ENCODE data around the gene ATRIP.
"Not testable (repeated sequence)": the region's sequence is repeated elsewhere in the genome, so short reads cannot be mapped to it uniquely, and the experiment has no call there.

ATRIP gene

GRCh38 chr3:48469046-48469915 is 22.7 kb downstream of the ATRIP start:
- DNase-seq (ENCODE audit: low read depth in 2 of 2), result no peak

- DNase-seq (ENCODE audit: low read depth in 2 of 2), result no peak
Observed at GRCh38 chr3:48470286-48470685, 23.7 kb downstream of the ATRIP start.

DNA sequence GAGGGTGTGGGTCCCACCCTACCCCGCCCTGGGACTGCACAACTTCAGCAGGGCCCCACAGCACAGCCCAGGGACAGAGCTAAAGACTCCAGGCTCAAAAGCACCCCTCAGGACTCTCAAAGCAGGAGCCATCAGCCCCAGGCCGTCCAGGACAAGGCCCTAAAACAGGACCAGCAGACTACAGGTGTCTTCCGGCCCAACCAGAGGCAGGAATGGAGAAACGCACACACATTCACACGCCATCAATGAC is 26.1 kb downstream of the ATRIP start:
- DNase-seq (ENCODE audit: low read depth in 2 of 2), result no peak

DNA sequence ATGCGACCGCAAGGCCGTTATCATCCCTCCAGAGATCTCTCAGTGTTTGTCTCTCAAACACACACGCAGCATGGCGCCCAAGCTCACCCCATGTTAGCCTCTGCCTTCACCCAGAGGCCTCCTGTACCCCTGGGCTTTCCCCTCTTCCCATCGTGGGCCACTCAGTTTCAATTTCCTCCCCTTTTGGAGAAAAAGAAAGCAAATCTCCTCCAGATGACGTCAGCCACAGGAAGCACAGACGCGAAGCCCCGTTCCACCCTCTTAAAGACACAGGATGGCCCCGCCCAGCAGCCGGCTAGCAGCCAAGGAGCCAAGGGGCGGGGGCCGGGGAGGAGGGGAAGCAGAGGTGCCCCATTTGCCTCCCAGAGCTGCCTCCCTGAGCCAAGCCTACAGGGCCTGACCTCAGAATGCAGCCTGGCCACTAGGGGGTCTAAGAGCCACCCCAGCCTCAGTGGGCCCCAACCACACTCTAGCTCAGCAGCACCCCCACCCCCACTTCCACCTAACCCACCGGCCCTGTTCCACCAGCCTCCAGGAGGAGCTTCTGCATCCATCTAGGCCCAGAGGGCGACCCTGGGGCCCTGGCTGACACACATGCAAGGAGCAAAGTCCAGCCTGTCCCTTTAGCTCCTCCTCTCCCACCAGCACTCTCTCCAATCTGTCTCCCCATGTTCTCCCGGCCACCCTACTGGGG is 26.5 kb downstream of the ATRIP start:
- DNase-seq (ENCODE audit: low read depth in 2 of 2), result peak; percentile 93 to 96

DNA sequence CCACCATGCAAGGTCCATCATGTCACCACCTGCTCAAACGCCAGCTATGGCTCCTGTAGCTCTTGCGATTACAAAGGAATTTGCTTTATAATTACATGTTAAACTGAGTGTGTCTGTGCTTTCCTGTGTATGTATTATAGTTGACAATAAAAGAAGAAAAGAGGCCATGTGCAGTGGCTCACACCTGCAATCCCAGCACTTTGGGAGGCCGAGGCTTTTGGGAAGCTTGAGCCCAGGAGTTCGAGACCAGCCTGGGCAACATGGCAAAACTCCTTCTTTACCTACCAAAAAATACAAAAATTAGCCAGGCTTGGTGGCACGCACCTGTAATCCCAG is 27.0 kb downstream of the ATRIP start:
- DNase-seq (ENCODE audit: low read depth in 2 of 2), result no peak

DNA sequence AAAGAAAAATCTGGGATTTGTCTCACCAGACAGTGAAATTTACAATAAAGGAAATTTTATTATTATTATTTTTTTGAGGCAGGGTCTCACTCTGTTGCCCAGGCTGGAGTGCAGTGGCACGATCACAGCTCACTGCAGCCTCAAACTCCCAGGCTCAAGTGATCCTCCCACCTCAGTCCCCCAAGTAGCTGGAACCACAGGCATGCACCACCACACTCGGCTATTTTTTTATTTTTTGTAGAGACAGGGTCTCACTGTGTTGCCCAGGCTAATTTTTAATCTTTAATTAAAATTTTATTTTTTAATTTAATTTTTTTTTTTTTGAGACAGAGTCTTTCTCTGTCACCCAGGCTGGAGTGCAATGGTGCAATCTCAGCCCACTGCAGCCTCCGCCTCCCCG is 27.5 kb downstream of the ATRIP start:
- DNase-seq (ENCODE audit: low read depth in 2 of 2), result not testable (repeated sequence)

DNA sequence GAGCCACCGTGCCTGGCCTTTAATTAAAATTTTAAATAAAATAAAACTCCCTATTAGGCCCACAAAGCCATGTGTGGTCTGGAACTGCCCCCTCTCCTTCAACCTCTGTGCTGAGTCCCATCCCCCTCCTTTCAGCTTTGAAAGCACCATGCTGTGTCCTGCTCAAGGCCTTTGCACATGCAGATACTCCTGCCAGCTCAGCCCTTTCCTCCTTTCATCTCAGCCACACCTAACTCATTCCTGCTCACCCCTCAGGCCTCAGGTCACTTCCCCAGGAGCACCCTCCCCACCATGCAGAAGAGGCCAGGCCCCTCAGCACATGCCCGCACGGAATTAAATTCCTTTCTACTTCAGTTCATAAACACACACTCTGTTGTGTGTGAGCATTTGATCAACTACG is 28.1 kb downstream of the ATRIP start:
- no peak for DNase-seq (ENCODE audit: low read depth in 2 of 2)

GRCh38 chr3:48475188-48475587 is 28.7 kb downstream of the ATRIP start:
- DNase-seq (ENCODE audit: low read depth in 2 of 2), result no peak

- DNase-seq (ENCODE audit: low read depth in 2 of 2), result no peak
Observed at GRCh38 chr3:48476426-48477053, 30.0 kb downstream of the ATRIP start.

DNA sequence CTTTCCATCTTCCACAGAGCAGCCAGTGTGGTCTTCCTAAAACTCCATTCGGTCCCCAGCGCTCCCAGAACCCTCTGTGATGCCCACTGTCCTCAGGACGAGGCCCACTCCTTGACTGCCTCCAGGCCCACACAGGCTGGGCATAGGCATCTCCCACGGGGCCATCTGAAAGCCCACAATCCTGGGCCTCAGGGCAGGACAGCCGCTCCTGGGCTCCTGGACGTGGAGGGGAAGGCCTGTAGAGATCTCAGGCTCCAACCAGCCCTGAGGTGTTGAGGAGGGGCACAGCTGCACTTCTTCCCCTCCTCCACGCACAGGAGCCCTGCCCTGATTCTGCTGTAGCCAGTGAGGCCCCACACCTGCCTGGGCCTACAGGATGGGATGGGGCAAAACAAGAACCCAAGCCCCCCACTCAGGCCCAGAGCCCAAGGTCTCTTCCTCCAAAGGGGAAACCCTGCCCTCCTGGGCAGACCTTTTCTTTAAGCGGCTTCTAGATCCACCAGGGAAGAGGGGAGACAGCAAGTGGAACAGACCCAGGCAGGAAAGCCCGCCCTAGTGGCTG is 31.5 kb downstream of the ATRIP start:
- DNase-seq (ENCODE audit: low read depth in 2 of 2), result no peak

DNA sequence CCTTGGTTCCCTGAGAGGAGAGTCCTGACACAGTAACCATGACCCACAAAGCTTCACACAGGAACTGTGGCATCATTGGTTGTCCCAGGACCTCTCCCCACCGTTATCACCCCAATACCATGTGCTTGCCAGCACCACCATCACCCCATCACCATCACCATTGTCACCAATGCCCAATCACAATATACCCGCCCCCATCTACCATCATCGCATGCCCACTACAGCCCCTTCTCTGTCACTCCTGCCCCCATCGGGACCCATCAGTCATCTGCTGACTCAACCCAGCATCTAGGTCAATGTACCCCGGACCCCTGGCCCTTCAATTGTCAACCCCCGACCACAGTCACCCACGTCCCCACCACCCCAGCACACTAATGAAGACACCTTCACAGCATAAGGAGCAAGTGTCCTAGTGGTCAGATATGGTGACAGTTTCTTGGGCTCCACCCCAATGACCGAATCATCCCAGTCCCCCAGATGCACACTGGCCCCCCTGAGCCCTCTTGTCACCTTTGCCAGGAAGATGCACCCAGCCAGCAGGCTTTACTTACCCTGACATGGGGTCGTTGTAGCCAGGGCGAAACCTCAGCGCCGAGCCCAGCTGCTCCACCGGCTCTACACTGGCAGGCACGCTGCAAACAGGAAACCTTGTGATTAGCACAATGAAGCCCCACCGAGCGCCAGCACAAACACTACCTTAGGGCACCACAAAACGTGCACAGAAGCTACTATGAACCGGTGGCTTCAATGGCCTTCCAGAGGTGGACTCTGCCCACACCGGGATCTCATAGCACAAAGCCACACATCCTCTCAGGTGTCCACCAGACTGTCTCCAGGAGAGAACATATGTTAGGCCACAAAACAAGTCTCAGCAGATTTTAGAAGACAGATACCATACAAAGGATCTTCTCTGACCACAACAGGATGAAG is 32.4 kb downstream of the ATRIP start:
- no peak for DNase-seq (ENCODE audit: low read depth in 2 of 2)

GRCh38 chr3:48480891-48481290 is 34.4 kb downstream of the ATRIP start:
- not testable (repeated sequence) for DNase-seq (ENCODE audit: low read depth in 2 of 2)

DNA sequence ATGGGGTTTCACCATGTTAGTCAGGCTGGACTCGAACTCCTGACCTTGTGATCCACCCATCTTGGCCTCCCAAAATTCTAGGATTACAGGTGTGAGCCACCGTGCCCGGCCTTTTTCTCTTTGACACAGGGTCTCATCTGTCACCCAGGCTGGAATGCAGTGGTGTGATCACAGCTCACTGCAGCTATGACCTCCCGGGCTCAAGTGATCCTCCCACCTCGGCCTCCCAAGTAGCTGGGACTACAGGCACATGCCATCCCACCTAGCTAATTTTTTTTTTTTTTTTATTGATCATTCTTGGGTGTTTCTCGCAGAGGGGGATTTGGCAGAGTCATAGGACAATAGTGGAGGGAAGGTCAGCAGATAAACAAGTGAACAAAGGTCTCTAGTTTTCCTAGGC is 36.3 kb downstream of the ATRIP start:
- DNase-seq (ENCODE audit: low read depth in 2 of 2), result not testable (repeated sequence)

DNA sequence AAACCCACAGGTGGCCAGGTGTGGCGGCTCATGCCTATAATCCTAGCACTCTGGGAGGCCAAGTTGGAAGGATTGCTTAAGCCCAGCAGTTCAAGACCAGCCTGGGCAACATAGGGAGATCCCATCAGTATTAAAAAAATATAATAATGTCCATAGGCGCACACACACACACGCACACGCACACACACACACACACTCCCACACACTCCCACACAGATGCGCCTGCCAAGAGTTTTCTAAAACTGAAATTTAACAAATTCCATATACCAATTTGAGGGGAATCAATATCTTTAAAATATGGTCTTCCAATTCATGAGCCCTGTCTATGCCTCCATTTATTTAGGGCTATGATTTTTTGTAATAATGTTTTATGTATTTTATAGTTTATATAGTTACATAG is 40.4 kb downstream of the ATRIP start:
- no peak for DNase-seq (ENCODE audit: low read depth in 2 of 2)

DNA sequence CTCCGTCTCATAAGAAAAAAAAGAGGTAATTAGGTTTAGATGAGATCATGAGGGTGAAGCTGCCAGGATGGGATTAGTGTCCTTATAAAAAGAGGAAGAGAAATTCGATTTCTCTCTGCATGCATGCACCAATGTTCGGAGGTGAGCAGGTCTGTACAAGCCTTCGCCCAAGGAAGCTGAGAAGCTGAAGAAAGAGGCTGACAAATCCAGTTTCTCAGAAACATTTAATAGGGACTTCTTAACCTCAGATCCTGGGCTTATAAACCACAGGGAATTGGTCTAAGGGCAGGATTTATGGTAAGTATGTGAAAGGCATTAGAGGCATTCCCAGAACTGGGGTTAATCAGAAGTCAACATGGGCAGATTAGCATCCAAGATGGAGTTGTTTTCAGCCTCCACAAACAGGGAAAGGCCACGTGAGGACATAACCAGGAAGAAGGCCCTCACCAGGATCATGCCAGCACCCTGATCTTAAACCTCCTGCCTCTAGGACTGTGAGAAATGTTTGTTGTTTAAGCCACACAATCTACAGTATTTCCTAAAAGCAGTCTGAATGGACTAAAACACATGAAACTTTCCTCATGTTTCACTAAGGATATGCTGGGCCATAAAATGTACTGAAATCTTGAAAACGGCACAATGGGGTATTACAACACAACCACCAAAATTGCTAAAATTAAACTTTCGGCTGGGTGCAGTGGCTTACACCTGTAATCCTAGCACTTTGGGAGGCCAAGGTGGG is 46.1 kb downstream of the ATRIP start:
- DNase-seq (ENCODE audit: low read depth in 2 of 2), result no peak

DNA sequence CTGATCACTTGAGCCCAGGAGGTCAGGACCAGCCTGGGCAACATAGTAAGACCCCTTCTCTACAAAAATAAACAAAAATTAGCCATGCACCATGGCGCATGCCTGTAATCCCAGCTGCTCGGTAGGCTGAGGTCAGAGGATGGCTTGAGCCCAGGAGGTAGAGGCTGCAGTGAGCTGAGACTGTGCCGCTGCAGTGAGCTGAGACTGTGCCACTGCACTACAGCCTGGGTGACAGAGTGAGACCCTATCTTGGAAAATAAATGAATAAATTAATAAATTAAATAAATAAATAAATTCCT is 46.6 kb downstream of the ATRIP start:
- no peak for DNase-seq (ENCODE audit: low read depth in 2 of 2)

DNA sequence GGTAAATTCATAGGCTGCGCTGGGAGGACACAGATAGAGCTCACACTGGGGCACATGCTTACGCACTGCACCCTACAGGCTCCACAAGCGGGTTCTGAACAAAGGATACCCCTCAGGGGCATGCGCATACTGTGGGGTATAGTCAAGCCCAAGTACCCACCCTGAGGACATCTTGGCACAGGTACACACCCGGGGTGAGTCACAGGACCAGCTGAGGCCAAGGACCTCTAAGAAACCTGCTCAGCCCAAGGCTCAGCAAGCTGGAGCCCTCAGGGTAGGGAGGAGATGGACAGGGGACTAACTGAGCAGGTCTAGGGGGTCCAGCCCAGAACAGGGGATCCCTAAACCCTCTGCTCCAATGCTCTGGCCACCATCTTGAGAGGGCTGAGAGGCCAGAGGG is 54.1 kb downstream of the ATRIP start:
- DNase-seq (ENCODE audit: low read depth in 2 of 2), result no peak

DNA sequence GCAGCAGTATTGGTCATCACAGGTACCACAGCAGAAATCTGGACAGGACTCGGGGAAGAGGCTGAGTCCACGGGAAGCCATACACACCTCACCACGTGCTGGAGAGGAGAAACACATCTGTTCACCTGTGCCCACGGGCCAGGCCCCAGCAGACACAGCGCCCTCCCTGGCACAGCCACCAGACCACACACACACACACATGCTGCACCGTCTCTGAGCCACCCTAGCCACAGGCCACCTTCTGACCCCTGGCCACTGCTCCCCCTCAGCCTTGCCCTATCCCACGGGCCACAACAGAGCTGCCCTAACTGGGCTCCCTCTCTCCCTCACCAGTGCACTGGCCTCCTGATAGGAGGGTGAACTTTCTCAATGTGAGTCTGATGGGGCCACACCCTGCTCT is 54.7 kb downstream of the ATRIP start:
- DNase-seq (ENCODE audit: low read depth in 2 of 2), result no peak

- no peak for DNase-seq (ENCODE audit: low read depth in 2 of 2)
Observed at GRCh38 chr3:48502121-48502520, 55.6 kb downstream of the ATRIP start.

- DNase-seq (ENCODE audit: low read depth in 2 of 2), result no peak
Observed at GRCh38 chr3:48502728-48503168, 56.2 kb downstream of the ATRIP start.

GRCh38 chr3:48503401-48504050 is 57.0 kb downstream of the ATRIP start:
- DNase-seq (ENCODE audit: low read depth in 2 of 2), result no peak
